ENCODE data around the gene PTMS. TPM values are rescaled to one million over a fixed set of nuclear protein-coding genes. Genes with fewer than 3 reads are reported as not detected.

The PTMS gene
- total and polyA plus RNA-seq, 8 donors = 41.0 to 276 (median 77.5) TPM

DNA sequence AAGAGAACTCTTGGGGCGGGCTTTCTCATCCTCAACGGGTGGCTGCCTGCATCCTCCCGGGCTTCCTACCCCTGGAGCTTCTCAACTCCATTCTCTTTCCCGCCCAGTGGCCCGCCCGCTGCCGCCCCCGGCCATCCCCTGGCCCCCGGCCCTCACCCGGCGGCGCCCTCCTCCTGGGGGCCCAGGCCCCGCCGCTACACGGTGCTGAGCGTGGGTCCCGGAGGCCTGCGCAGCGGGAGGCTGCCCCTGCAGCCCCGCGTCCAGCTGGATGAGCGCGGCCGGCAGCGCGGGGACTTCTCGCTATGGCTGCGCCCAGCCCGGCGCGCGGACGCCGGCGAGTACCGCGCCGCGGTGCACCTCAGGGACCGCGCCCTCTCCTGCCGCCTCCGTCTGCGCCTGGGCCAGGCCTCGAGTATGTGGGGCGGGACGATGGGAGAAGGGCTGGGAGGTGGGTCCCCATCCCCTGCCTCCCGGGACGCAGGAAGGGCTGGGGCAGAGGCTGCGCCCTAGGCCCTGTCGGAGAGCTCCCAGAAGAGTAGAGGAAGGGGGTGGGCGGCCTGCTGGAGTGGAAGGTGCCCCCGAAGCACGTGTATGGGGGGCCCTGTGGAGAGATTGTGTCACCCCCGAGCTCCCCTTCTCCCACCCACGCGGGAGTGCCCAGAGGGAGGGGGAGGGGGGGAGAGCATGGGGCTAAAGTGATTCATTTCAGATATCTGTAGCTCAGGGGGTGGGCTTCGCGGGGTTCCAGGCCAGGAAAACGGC, 7.6 kb downstream of the PTMS start:
- intact Hi-C loops (cut with DNase I) = no loop called here
- no peak for ATAC-seq
- TF ChIP-seq, protein P1, sequence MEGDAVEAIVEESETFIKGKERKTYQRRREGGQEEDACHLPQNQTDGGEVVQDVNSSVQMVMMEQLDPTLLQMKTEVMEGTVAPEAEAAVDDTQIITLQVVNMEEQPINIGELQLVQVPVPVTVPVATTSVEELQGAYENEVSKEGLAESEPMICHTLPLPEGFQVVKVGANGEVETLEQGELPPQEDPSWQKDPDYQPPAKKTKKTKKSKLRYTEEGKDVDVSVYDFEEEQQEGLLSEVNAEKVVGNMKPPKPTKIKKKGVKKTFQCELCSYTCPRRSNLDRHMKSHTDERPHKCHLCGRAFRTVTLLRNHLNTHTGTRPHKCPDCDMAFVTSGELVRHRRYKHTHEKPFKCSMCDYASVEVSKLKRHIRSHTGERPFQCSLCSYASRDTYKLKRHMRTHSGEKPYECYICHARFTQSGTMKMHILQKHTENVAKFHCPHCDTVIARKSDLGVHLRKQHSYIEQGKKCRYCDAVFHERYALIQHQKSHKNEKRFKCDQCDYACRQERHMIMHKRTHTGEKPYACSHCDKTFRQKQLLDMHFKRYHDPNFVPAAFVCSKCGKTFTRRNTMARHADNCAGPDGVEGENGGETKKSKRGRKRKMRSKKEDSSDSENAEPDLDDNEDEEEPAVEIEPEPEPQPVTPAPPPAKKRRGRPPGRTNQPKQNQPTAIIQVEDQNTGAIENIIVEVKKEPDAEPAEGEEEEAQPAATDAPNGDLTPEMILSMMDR (IDR thresholded peaks at IDR 0.05) = no peak
- Histone ChIP-seq H3K27ac (no peak overlapping the region), H3K4me3 (peak overlapping the region in 1 of 4 donors; percentile 10), H3K27me3 (no peaks in the 10 kb centered on the region), H3K9me3 (no peaks in the 10 kb centered on the region), H3K36me3 (no peaks in the 10 kb centered on the region), H3K4me1 (peaks cover 0 to 6% (median 0%) of the 10 kb centered on the region in 3 donors)
- DNase-seq = no peak
- FAIRE-seq = no peak
- WGBS, 2 donors = 50 to 55% methylated on average over 59 to 60 of the region's 60 CpGs

DNA sequence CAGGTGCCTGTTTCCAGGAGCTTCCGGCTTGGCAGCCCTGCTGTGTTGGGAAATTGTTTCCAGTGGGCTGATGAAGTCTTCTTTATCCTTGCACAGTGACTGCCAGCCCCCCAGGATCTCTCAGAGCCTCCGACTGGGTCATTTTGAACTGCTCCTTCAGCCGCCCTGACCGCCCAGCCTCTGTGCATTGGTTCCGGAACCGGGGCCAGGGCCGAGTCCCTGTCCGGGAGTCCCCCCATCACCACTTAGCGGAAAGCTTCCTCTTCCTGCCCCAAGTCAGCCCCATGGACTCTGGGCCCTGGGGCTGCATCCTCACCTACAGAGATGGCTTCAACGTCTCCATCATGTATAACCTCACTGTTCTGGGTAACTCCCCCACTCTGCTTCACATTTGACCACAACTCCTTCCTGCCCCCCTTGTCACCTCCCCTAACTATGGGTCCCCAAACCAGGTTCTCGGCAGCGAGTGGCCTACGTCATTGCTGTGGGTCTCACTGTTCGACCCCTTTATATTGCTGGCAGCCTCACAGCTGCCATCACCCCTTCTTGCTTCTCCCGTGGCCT, 8.4 kb downstream of the PTMS start:
- TF ChIP-seq, protein P1 (IDR thresholded peaks at IDR 0.05) = no peak
- intact Hi-C loops (cut with DNase I) = no loop called here
- H3K4me3 ChIP-seq = no peak overlapping the region
- peaks cover 0 to 6% (median 0%) of the 10 kb centered on the region in 3 donors for H3K4me1 ChIP-seq
- 88 to 91% methylated on average over 15 of the region's 15 CpGs for WGBS, 2 donors
- no peak overlapping the region for H3K27ac ChIP-seq
- FAIRE-seq = no peak
- DNase-seq = no peak
- no peaks in the 10 kb centered on the region for H3K36me3 ChIP-seq
- ATAC-seq = no peak
- no peaks in the 10 kb centered on the region for H3K27me3 ChIP-seq
- H3K9me3 ChIP-seq = no peaks in the 10 kb centered on the region

DNA sequence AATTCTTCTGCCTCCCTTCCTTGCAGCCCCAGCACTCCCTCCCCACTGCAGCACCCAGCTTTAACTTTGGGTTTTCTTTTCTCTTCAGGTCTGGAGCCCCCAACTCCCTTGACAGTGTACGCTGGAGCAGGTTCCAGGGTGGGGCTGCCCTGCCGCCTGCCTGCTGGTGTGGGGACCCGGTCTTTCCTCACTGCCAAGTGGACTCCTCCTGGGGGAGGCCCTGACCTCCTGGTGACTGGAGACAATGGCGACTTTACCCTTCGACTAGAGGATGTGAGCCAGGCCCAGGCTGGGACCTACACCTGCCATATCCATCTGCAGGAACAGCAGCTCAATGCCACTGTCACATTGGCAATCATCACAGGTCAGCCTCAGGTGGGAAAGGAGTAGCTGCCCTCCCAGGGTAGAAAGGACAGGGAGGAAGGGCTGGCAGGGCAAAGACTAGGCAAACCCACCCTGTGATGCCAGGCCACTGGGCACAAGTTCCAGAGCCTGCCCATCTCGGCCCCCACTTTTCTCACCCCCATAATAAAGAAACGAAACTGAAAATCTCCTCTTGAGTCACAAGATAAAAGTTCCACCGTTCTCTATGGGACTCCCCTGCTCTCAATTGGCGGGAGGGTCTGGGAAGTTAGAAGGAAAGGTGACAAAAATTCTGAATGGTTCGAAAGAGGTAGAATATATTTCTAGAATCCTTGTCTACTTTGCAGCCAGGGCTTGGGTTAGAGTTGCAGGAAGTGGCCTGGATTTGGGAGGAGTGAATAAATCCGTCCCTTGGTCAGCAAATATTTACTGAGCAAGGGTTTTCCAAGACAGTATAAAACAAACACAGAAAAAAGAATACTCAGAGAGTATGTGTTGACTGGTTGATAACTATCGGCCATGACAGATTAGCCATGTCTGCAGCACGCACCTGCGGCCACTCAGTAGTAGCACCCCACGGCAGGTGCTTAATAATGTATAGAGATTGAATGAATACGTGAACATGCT, 9.3 kb downstream of the PTMS start:
- no peak overlapping the region for H3K27ac ChIP-seq
- H3K4me1 ChIP-seq = peaks cover 0 to 6% (median 0%) of the 10 kb centered on the region in 3 donors
- no peak for FAIRE-seq

DNA sequence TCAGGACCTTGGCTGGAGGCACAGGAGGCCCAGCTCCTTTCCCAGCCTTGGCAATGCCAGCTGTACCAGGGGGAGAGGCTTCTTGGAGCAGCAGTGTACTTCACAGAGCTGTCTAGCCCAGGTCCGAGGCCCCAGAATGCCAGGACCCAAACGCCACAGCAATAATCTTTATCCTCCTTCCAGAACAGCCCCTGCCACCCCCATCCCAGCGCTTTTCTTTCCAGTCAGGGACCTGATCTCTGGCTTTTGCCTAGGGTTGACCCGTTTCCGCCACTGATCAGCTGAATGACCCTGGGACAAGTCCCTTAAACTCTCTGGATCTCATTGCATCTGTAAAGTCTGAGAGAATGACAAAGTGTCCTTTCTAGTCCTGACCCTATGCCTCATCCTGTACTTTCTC, 11.2 kb downstream of the PTMS start:
- FAIRE-seq (no peak), ATAC-seq (no peak), DNase-seq (no peak)
- no peak overlapping the region for H3K4me3 ChIP-seq
- intact Hi-C loops (cut with DNase I) = no loop called here
- no peaks in the 10 kb centered on the region for H3K9me3 ChIP-seq
- no peaks in the 10 kb centered on the region for H3K27me3 ChIP-seq
- no peak overlapping the region for H3K27ac ChIP-seq
- peaks cover 0 to 6% (median 0%) of the 10 kb centered on the region in 3 donors for H3K4me1 ChIP-seq
- H3K36me3 ChIP-seq = no peaks in the 10 kb centered on the region
- 85 to 93% methylated on average over 5 of the region's 5 CpGs for whole genome bisulfite sequencing, 2 donors
- TF ChIP-seq, protein P1 (IDR thresholded peaks at IDR 0.05) = no peak

More for the DNA sequence above, 9.3 kb downstream of the PTMS start:
- WGBS, 2 donors = 64 to 65% methylated on average over 16 of the region's 16 CpGs
- no peak for ATAC-seq
- no peaks in the 10 kb centered on the region for H3K27me3 ChIP-seq
- intact Hi-C loops (cut with DNase I) = no loop called here
- TF ChIP-seq, protein P1 (IDR thresholded peaks at IDR 0.05) = no peak
- no peak overlapping the region for H3K4me3 ChIP-seq
- H3K9me3 ChIP-seq = no peaks in the 10 kb centered on the region
- no peaks in the 10 kb centered on the region for H3K36me3 ChIP-seq
- no peak for DNase-seq

All from pancreas (tissue), 10 donors.